GM18873 (cell line): ENCODE measurements around the gene THBS2.
"Not testable (repeated sequence)": the region's sequence is repeated elsewhere in the genome, so short reads cannot be mapped to it uniquely, and the experiment has no call there.

ENCODE experiments used
- ATAC-seq: cut with Tn5 transposase; IDR thresholded peaks from one replicate; pipeline ENCODE4 v1.9.1; 2021; ENCODE audit warnings: mild to moderate bottlenecking, moderate library complexity, moderate number of reproducible peaks; ENCODE audit not compliant: unreplicated experiment, low FRiP score

THBS2 gene

DNA sequence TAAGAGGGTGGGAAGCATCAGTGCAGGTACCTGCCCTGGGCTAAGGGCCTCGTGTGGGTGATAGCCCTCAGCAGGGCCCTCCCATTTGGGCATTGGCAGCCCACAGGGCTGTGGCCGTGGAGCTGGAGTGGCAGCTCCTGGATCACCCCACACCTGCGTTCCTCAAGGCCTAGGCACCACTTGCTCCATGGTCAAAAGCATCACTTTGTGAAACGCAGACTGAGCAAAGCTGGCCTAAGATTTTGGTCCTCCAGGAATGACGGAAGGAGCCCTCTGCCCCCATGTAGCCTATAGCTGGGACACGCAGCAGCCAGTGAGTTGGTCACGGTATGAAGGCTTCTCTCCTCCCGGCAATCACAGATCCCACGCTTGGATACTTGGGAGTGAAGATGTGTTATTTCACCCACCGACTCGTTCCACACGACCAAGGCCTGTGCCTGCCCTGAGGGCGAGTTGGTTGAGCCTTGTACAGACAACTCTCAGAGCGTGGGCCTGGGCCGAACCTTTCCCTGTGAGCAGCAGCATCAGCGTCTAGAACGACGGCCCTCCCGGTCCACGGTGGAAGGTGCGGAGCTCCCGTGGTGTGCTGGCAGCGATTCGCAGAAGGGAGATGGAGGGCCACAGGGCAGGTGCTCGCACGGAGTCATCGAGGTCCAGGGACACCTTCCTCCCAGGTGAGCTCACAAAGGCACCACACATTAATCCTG lies 39.7 kb downstream of the THBS2 start:
- ATAC-seq = no peak

GRCh38 chr6:169212897-169213813 lies 40.5 kb downstream of the THBS2 start:
- peak; percentile 95 for ATAC-seq

DNA sequence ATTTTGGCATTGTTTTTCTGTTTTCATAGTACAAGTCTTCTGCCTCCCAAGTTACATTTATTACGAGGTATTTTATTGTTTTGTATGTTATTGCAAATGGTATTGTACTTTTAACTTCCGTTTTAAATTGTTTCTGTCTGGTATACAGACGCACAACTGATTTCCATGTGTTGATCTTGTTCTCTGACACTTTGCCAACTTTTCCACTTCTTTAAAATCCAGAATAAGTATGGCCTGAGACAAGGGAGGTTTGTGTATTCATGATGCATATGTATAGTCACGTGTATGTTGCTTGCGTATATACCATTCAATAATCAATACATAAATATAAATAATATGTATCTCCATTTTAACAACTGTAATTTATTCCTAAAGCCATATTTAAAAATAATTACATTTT lies 41.2 kb downstream of the THBS2 start:
- no peak for ATAC-seq

DNA sequence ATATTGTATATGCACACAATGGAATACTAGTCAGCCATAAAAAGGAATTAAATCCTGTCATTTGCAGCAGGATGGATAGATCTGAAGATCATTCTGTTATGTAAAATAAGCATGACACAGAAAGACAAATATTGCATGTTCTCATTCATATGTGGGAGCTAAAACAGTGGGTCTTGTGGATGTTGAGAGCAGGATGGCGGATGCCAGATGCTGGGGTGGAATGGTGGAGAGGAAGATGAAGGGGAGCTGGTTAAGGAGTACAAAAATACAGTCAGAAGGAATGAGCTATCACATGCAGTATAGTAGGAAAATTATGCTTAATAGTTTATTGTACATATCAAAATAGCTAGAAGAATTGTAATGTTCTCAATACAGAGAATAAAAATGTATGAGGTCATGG lies 41.8 kb downstream of the THBS2 start:
- ATAC-seq = no peak

DNA sequence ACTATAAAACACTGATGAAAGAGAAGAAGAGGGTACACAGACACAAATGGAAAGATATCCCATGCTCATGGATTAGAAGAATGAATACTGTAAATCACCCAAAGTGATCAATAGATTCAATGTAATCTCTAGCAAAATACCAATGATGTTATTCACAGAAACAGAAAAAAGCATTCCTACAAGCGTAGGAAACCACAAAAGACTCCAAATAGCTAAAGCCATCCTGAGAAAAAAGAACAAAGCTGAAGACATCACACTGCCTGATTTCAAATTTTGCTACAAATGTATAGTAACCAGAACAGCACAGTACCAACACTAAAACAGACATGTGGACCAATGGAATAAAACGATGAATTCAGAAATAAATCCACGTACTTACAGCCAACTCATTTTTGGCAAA lies 43.0 kb downstream of the THBS2 start:
- no peak for ATAC-seq

DNA sequence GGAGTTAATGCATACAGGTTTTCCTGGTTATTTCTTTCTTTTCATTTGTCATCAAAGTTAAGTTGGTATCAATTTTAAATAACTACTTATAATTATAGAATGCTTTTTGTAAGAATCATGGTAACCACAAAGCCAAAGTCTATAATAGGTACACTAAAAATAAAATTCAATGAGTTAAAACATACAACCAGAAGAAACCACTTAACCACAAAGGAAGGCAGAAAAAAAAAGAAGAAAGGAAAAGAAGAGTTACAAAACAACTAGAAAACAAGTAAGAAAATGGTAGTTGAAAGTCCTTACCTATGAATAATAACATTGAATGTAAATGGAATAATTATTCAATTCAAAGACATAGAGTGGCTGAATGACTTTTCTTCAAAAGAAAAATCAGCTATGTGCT lies 45.6 kb downstream of the THBS2 start:
- no peak for ATAC-seq

DNA sequence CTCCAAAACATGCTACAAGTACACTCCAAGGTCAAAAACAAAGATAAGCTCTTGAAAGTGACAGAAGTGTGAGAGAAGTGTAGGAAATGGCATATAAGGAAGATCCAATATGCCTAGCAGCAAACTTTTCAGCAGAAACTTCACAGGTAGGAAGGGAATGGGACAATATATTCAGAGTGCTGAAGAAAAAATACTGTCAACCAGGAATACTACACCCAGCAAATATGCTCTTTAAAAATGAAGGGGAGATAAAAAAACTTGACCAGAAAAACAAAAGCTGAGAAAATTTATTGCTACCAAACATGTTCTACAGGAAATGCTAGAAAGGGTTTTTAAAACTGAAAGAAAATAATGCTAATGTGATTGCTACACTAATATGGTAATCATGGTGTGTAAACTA lies 46.2 kb downstream of the THBS2 start:
- no peak for ATAC-seq

DNA sequence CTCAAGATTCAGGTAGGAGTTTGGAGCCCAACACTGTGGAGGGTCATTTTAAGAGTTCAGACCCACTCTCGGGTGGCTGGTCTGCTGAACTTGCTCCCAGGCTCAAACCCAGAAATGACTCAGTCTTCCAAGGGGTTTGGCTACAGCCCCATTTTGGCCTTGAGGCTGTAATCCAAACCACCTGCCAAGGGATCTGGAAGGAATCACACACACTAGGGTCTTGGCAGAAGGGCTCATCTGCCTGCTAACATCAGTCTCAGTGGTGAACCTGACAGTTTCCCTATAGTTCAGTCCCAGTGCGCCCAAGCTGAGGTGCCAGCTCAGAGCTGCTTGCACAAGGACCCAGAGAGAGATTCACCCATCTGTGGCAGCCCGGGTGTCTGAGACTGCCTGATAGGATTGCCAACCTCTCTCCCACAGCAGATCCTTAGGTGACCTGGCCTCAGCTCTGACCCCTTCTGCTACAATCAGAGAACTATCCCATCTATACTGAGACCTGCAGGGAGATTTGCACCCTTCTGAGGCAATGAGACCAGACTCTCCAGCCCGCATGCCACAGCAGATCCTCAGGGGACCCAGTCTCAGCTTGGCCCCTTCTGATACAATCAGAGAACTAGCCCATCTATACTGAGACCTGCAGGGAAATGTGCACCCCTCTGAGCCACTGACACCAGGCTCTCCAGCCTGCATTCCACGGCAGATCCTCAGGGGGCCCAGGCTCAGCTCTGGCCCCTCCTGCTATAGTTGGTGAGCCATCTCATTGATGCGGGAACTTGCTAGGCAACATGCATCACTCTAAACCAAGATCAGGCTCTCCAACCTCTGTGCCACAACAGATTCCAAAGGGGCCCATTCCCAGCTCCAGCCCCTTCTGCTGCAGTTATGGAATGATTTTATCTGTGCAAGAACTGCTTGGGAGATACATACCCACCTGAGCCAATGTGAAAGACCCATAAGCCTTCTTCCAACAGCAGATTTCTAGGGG lies 48.2 kb downstream of the THBS2 start:
- no peak for ATAC-seq

- no peak for ATAC-seq
These were observed 49.5 kb downstream of the THBS2 start for GRCh38 chr6:169204167-169204566.

DNA sequence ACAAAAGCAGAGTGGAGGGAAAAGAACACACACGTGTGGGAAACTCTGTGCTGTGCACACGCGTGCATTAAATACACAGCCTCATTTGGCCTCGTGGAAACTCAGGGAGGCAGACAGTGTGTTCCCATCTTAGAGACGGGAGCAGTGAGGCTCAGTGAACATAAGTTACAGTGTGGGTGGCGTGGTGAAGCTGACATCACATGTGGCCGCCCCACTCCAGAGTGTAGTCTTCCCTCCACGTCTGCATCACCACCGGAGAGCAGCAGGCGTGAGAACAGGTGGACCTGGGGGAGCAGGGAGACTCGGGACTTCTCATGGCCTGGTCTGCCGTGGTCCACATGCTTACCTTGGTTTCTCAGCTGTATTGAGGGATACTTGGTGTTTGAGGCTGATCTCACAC lies 51.7 kb downstream of the THBS2 start:
- no peak for ATAC-seq

DNA sequence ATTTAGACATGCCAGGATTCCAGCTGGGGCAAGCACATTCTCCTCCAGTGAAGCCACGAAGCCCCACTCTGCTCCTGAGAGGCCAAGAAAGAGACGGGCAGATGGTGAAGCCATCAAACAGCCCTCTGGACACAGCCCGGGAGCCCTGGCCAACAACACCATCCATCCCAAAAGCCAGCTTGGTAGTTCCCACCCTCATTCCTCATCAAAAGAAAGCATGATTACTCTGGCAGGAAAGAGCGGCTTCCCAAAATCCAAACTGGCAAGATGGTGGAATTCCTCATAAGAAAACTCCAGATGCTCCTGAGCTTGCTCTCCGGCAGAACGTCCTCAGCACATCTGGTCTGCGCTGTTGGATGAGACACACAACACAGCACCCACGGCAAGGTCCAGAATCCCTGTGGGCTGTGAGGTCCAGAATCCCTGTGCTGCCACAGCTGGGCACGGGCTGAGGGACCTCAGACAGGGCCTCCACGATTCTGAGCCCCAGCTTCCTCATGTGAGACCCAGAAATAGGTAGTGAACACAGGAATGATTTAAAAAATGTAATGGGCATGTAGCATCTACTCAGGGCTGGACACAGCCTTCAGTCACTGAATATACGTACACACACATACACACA lies 52.6 kb downstream of the THBS2 start:
- ATAC-seq = no peak

- no peak for ATAC-seq
These were observed 53.9 kb downstream of the THBS2 start for GRCh38 chr6:169199625-169200335.

- ATAC-seq = no peak
These were observed 54.8 kb downstream of the THBS2 start for GRCh38 chr6:169198885-169199284.

GRCh38 chr6:169197929-169198328 lies 55.7 kb downstream of the THBS2 start:
- ATAC-seq = not testable (repeated sequence)

DNA sequence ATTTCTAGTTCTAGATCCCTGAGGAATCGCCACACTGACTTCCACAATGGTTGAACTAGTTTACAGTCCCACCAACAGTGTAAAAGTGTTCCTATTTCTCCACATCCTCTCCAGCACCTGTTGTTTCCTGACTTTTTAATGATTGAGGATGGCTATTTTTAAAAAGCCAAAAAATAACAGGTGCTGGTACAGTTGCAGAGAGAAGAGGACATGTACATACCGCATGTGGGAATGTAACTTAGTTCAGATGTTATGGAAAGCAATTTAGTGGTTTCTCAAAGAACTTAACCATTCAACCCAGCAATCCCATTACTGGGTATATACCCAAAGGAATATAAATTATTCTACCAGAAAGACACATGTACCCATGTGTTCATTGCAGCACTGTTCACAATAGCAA lies 57.4 kb downstream of the THBS2 start:
- not testable (repeated sequence) for ATAC-seq

GRCh38 chr6:169194737-169195136 lies 58.9 kb downstream of the THBS2 start:
- ATAC-seq = no peak

GRCh38 chr6:169190970-169191369 lies 62.7 kb downstream of the THBS2 start:
- ATAC-seq = no peak

DNA sequence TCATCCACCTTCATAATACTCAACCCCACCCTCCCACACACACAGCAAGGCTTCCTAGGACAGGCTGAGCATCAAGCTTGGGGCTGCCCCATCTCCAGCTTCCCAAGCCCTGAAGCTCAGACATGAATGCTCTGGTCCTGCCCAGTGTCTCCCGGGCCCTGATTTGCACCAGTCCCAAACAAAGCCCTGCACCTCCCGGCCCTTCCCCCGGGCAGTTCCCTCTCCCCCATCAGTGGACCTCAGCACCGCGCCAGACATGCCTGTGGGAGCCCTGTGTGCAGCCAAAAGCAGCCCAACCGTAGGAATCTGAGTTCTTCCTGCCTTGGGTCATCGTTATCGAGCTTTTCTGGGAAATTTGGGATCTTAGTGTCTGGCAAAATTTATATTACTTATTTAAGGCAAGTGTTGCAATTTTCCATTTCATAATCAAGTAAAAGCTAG lies 63.5 kb downstream of the THBS2 start:
- ATAC-seq = no peak

DNA sequence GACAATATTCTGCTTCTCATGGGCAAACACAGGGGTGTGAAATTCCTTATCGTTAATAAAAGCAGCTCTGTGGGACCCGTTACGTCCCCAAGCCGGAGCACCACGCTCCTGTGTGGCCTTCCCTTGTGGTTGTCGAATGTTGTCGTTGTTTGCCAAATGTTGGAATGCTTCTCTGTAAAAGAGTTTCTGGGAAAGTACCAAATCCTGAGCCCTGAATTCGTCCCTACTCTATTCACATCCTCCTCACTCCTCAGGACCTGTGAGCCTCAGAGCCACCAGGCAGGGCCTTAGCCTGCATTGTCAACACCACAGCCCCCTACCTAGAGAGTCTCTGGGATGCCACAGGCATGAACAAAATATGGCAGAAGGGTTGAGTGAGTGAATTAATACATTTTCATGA lies 64.0 kb downstream of the THBS2 start:
- ATAC-seq = no peak
